HS-27A (cell line): ENCODE results near the gene FTSJ3.

ENCODE experiments used
- DNase-seq: peaks from one replicate; pipeline ENCODE4 v3.0.0-alpha.2; 2012; ENCODE audit warnings: low read depth, missing footprints

FTSJ3 gene

GRCh38 chr17:63842540-63843386 is 15.3 kb upstream of the FTSJ3 start, which contains the start of gene SMARCD2:
Gene SMARCD2, minus strand, starts transcription at chr17:63842685. Its CDS starts 11 bp downstream, at chr17:63842674.
- DNase-seq: peak; percentile 77

DNA sequence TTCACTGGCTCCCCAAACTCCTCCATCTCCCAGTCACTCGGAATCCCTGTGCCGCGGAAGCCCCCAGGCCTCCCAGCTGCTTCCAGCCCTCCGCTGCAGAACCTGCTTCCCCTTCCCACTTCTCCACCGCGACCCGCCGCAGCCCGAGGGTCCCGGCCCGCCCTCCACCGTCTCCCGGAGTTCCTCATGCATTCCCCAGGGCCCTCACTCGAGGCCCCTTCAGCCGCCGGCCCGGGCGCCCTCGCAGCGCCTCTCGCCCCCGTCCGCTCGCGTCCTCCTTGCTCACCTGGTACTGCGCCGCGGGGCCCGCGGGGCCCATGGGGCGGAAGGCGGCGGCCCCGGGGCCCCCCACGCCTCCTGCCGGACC is 14.7 kb upstream of the FTSJ3 start:
- no peak for DNase-seq

DNA sequence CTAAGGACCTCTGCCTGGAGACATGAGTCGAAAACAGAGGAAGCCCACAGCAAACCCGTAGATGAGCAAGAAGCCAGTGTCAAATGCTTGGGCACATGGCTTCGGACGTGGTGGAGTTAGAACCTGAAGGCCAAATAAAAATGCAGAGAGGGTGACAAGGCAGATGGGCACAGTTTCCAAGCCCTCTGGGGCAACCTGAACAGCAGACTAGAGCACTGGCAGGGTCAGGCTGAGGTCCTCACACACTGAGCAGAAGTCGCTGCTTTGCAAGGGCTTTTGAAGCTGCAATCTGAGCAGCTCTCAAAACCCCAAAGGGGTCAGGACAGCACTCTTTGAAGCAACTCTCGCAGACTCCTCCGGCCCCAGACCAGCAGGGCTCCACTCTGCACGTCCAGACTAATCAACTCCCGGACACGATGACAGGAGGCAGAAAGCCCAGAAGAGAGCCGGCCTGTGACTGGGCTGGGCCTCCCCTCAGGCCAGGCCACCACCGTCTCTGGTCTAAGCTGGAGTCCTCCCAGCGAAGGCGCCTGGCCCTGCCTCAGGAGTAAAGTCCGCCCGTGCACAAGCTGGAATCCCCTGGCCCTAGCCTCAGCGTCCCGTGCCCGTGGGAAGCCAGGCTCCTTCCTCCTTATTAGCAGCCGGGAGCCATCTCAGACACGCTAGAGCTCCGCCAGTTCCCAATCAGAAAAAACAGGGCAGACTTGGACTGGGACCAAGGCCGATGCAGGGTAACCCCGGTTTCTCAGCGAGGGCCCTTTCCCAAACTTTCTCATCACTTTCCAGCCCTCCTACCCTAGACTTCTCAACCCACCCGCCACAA is 14.1 kb upstream of the FTSJ3 start:
- DNase-seq: no peak

DNA sequence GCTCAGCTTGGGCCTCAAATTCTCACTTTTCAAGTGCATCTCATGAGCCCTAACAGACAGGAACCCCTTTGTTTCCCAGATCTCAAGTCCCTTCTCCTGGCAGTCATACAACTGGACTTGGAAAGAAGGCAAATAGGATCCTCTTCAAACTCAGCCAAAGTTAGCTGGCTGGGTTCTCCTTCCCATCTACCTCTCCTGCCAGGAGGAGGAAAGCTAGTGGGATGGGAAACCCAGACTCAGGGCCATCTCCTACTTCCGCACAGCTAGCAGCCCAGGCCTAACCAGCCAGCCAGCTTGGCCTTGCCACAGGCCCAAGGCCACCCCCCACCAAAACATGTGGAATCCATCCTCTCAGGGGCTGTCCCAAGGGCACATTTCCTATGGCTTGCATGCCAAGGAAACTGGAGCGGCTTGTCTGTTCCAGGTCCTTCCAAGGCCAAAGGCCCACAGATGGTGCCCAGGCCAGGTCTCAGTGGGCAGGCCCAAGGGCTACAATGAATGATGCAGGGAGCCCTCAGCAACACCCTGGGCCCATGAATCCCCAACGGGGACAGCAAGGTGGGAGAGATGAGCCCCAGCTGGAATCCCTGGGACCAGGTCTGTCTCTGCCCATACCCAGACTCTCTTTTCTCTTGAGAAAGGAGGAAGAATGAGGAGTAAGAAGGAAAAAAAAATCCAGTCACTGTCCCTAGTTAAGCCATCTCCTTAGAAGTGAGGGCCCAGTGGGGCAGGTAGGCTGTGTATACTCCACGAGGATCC is 13.3 kb upstream of the FTSJ3 start:
- DNase-seq: no peak

- no peak for DNase-seq
Observed at GRCh38 chr17:63838631-63839171, 11.2 kb upstream of the FTSJ3 start.

DNA sequence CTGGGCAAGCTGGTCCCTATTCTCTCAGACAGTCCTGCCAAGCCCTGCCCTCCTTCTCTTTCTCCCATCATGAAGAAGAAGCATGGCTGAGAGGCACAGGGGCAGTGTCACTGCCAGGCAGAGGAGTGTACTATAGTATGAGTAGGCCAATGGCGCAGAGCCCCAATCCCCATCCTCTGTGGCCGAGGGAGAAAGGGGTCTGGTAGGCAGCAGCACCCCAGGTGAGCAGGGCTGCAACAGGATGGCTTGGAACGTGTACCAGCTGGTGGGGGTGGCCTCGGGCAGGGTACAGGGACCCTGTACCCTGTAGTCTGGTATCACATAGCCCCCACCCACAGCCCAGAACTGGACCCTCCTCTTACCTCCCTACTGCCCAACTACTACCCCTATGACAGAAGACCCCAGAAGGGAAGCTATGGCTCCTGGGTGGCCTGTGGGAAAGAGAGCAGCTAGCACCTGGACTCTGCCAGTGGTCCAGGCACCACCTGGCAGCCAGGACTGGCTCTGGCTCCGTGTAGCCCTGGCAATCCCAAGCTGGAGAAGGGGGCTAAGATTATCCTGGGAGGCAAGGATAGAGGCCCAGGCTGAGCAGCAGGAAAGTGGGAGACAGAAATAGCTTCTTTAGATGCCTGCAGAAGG is 10.6 kb upstream of the FTSJ3 start:
- DNase-seq: no peak

DNA sequence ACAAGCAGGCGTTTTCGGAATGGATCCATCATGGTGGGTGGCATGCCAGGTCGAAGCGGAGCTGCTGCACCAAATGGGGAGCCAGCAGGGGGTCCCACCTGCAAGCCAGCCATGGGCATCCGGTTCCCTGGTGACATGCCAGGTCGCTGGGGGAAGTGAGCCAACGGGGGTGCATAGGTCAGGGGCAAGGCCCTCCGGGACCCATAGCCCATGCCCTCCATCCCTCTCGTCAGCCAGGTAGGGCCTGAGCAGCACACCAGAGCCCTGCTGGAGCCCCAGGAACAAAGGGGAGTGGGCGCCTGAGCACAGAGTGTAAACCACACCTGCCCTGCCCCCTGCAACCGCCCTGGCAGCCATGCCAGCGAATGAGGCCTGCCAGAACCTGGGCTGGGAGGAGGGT is 10.0 kb upstream of the FTSJ3 start:
- DNase-seq: no peak

- no peak for DNase-seq
Observed at GRCh38 chr17:63836811-63837210, 9.3 kb upstream of the FTSJ3 start.

- DNase-seq: no peak
Observed at GRCh38 chr17:63835167-63835720, 7.8 kb upstream of the FTSJ3 start.

DNA sequence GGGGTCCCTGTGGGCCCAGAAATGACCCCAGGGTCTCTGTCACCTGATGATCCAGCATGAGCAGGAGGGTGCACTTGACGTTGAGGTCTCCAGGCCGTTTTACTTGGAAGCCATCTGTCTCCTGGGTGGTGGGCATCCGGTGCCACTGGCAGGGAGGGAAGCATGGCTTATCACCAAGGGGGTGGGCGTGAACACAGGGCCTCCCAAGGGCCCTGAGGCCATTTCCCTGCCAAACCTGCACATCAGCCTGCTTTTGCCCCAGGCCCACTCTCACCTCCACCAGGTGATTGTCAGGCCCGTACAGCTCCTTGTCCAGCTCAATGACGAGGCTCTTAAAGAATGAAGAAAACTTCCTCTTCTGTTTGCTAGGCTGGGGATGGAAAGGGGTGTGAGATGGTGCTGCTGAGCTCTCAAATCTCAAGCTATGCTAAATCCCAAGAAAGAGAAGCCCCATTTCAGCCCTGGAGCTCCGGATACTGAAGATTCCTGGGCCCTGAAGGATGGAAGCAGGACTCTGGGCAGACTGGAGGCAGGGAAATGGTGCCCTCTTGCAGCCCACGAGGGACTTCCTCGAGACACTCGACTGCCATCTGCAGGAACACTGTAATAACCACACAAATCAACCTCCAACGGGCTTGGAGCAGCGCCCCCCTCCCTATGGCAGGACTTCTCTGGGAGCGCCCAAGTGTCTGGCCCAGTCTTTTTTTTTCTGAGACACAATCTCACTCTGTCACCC is 7.1 kb upstream of the FTSJ3 start:
- no peak for DNase-seq

DNA sequence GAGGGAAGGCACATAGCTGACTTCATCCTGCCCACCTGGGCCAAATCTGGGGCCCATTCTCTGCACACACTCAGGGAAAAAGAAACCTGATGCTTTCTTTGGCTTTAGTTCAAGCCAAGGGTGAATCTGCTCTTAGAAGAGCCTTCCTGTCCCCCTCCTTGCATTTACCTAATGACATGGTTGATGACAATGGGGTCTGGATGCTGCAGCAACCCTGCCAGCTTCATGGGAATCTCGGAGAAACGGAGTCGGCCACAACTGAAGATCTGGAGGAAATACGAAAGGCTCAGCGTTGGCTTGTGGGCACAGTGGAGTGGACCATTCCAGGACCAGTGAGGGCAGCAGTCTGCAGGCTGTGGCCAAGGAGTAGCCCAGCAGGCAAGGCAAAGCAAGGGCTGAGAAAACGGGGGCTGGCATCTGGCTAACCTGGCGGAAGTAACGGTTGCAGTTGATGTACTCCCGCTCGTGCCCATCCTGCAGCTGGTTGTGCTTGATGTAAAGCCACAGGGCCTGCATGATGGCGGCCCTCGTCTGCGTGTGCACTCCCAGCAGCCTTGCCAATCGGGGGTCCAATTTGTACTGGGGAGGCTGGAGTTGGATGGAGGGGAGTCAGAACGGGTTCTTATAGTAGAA is 6.4 kb upstream of the FTSJ3 start:
- DNase-seq: no peak

- DNase-seq: no peak
Observed at GRCh38 chr17:63833026-63833740, 5.7 kb upstream of the FTSJ3 start.

DNA sequence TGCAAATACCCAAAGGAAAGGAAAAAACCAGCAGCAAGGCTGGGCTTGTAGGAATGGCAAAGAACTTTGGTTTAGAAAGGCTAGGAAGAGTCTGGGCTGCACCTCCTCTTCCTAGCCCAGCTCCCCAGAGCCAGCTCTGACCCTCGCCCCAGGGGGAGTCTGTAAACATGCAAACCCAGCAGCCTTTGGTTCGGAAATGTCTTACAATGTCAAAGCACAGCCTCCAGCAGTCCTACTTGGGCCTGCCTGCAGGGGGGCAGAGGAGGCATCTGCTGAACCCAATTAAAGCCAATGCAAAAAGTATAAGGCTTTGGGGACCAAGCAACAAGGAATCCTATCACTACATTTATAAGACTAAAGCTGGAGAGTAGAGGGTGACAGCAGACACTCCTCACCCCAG is 5.0 kb upstream of the FTSJ3 start:
- no peak for DNase-seq

- no peak for DNase-seq
Observed at GRCh38 chr17:63832014-63832413, 4.6 kb upstream of the FTSJ3 start.

- no peak for DNase-seq
Observed at GRCh38 chr17:63831505-63831904, 4.0 kb upstream of the FTSJ3 start.

GRCh38 chr17:63830904-63831491 is 3.5 kb upstream of the FTSJ3 start:
- no peak for DNase-seq

DNA sequence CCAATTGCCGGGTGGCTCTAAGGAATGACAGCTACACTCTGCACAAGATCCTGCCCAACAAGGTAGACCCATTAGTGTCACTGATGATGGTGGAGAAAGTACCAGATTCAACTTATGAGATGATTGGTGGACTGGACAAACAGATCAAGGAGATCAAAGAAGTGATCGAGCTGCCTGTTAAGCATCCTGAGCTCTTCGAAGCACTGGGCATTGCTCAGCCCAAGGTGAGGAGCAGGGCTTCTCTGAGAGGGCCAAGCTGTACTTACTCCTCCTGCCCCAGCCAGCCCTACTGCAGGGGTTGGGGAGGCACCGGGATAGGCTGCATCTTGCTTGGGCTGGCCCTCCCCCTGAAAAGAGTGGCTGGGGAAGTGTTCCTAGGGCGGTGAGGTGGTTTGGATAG is 2.8 kb upstream of the FTSJ3 start:
- no peak for DNase-seq

GRCh38 chr17:63828936-63829335 is 1.5 kb upstream of the FTSJ3 start:
- DNase-seq: no peak

DNA sequence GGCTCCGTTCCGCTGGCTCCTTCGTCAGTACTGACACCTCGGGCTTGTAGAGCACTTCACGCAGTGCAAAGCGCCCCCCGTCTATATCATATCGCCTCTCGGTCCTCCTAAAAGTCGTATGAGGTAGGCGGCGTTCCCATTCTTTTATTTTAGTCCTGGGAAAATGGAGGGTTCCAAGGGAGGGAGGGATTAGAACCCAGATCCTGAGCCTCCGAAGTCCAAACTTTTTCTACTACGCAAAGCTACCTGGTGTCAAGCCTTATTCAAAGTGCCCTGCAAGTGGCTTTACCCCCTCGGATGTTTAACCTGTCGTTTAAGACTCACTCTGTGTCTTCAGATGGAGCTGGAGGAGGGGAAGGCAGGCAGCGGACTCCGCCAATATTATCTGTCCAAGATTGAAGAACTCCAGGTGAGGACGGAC is 348 bp upstream of the FTSJ3 start:
- no peak for DNase-seq
